Trophoblast cell (in vitro differentiated cells and primary cell): Measurements from ENCODE around the gene SLC9C2.
"Not testable (repeated sequence)": the region's sequence is repeated elsewhere in the genome, so short reads cannot be mapped to it uniquely, and the experiment has no call there.

Experiments used
- DNase-seq, 2 donors: peaks; one replicate each; pipeline ENCODE4 v3.0.0-alpha.2; 2016
- H2AFZ ChIP-seq: 2 replicates; pipeline ENCODE4 v1.6.1; 2013; ENCODE audit warnings: low read length, moderate library complexity, mild to moderate bottlenecking; ENCODE audit not compliant: insufficient read depth, poor library complexity
- H2AK5ac ChIP-seq: 2 replicates; pipeline ENCODE4 v1.6.1; 2013; ENCODE audit warnings: mild to moderate bottlenecking, low read length
- H2BK120ac ChIP-seq: 2 replicates; pipeline ENCODE4 v1.6.1; 2013; ENCODE audit warnings: low read length, mild to moderate bottlenecking, moderate library complexity; ENCODE audit not compliant: insufficient read depth, poor library complexity
- H2BK12ac ChIP-seq: 2 replicates; pipeline ENCODE4 v1.6.1; 2013; ENCODE audit warnings: mild to moderate bottlenecking, low read length, moderate library complexity
- H2BK5ac ChIP-seq: 2 replicates; pipeline ENCODE4 v1.6.1; 2013; ENCODE audit warnings: low read length, low read depth, moderate library complexity, mild to moderate bottlenecking; ENCODE audit not compliant: poor library complexity
- H3K14ac ChIP-seq: 2 replicates; pipeline ENCODE4 v1.6.1; 2013; ENCODE audit warnings: mild to moderate bottlenecking, low read length
- H3K18ac ChIP-seq: 2 replicates; pipeline ENCODE4 v1.6.1; 2013; ENCODE audit warnings: mild to moderate bottlenecking, low read length
- H3K23ac ChIP-seq: 2 replicates; pipeline ENCODE4 v1.6.1; 2013; ENCODE audit warnings: low read length
- H3K27ac ChIP-seq: 2 replicates; pipeline ENCODE4 v1.5.1; 2013; ENCODE audit warnings: low read depth, mild to moderate bottlenecking, inconsistent platforms, low read length, moderate library complexity
- H3K27me3 ChIP-seq: 2 replicates; pipeline ENCODE4 v1.6.1; 2013; ENCODE audit warnings: inconsistent platforms, mild to moderate bottlenecking, low read length, moderate library complexity; ENCODE audit not compliant: insufficient read depth
- H3K36me3 ChIP-seq, 2 experiments: 1 replicate in 1 of 2; 2 replicates in 1 of 2; pipeline ENCODE4 v1.6.1; 2013; ENCODE audit warnings: low read length in 2 of 2, mild to moderate bottlenecking in 2 of 2, moderate library complexity in 1 of 2; ENCODE audit not compliant: insufficient read depth in 2 of 2, control insufficient read depth in 1 of 2
- H3K4ac ChIP-seq: 2 replicates; pipeline ENCODE4 v1.6.1; 2013; ENCODE audit warnings: low read depth, mild to moderate bottlenecking, low read length, moderate library complexity
- H3K4me1 ChIP-seq, 2 experiments: 1 replicate in 1 of 2; 2 replicates in 1 of 2; pipeline ENCODE4 v1.6.1; 2013; ENCODE audit warnings: low read length in 2 of 2, mild to moderate bottlenecking in 2 of 2, moderate library complexity in 1 of 2; ENCODE audit not compliant: insufficient read depth in 2 of 2, control insufficient read depth in 1 of 2
- H3K4me2 ChIP-seq: 2 replicates; pipeline ENCODE4 v1.6.1; 2013; ENCODE audit warnings: inconsistent platforms, mild to moderate bottlenecking, low read length, moderate library complexity
- H3K4me3 ChIP-seq: 2 replicates; pipeline ENCODE4 v1.5.1; 2013; ENCODE audit warnings: mild to moderate bottlenecking, low read depth, low read length, inconsistent platforms
- H3K79me1 ChIP-seq: one replicate; pipeline ENCODE4 v1.6.1; 2013; ENCODE audit warnings: low read length
- H3K79me2 ChIP-seq: 2 replicates; pipeline ENCODE4 v1.6.1; 2013; ENCODE audit warnings: low read length, mild to moderate bottlenecking; ENCODE audit not compliant: control insufficient read depth, insufficient read depth, poor library complexity
- H3K9ac ChIP-seq: 2 replicates; pipeline ENCODE4 v1.6.1; 2013; ENCODE audit warnings: mild to moderate bottlenecking, low read length
- H3K9me3 ChIP-seq: 2 replicates; pipeline ENCODE4 v1.6.1; 2013; ENCODE audit warnings: low read depth, mild to moderate bottlenecking, control low read depth, inconsistent platforms, low read length; ENCODE audit not compliant: insufficient read depth
- H4K12ac ChIP-seq: 2 replicates; pipeline ENCODE4 v1.6.1; 2013; ENCODE audit warnings: low read depth, mild to moderate bottlenecking, low read length, moderate library complexity
- H4K8ac ChIP-seq: 2 replicates; pipeline ENCODE4 v1.6.1; 2013; ENCODE audit warnings: low read depth, mild to moderate bottlenecking, low read length, moderate library complexity
- H4K91ac ChIP-seq: one replicate; pipeline ENCODE4 v1.6.1; 2013; ENCODE audit warnings: low read depth, mild to moderate bottlenecking, low read length, moderate library complexity
- WGBS: extraction: QIAGEN DNeasy Blood & Tissue Kit; methylation state at CpG from one replicate; pipeline ENCODE4 v1.1.7; 2013; ENCODE audit warnings: missing lambda C conversion rate; ENCODE audit not compliant: insufficient read length, insufficient coverage; ENCODE audit errors: extremely low coverage; 5-methylcytosine and 5-hydroxymethylcytosine counted together

The SLC9C2 gene

DNA sequence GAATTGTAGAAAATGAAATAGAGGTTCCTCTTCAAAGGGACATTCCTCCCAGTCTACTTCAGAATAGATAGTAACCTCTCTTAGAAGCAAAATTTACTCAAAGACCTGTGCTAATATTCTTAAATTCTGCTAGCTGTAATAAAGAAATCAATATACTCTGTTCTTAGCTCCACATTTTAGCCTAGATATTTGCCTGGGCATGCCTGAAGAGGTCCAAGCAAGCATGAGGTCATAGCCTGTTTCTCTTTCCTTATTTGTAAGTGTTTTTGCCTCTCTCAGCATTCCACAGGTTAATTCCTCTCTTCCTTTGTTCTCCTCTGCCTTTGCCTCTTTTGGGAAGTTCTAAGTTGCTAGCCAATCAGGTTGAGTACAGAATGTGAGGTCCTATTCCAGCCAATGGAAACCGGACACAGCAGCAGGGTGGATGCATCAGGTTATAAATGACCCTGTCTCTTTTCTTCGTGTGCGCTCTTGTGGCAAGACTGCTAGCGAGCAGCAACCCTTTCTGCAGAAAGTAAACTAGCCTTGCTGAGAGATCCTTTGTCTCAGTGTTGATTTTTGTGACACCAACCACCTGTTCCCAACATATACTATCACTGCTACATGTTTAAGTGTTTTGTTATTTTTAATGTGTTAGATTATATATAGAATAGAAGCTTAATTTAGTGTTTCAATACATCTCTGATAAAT lies 39.7 kb upstream of the SLC9C2 start:
- H4K12ac ChIP-seq, H3K4ac ChIP-seq, H3K9me3 ChIP-seq, H3K4me2 ChIP-seq, H4K8ac ChIP-seq, H3K14ac ChIP-seq, H3K4me1 ChIP-seq, H4K91ac ChIP-seq, H2BK5ac ChIP-seq, H2AFZ ChIP-seq, H3K36me3 ChIP-seq, H3K27me3 ChIP-seq, H3K79me1 ChIP-seq, H3K27ac ChIP-seq, H3K23ac ChIP-seq, H3K4me3 ChIP-seq, H2AK5ac ChIP-seq, H3K9ac ChIP-seq, H2BK120ac ChIP-seq, H3K79me2 ChIP-seq, DNase-seq, H2BK12ac ChIP-seq, H3K18ac ChIP-seq: not testable (repeated sequence)
- no CpG with 5 or more reads among the region's 4 CpGs for WGBS

- Histone ChIP-seq H3K27ac (no peak overlapping the region), H2BK12ac (no peak overlapping the region), H3K79me2 (no peaks in the 10 kb centered on the region), H3K14ac (no peak overlapping the region), H2AK5ac (no peak overlapping the region), H3K4ac (no peak overlapping the region), H3K27me3 (no peaks in the 10 kb centered on the region), H3K36me3 (no peaks in the 10 kb centered on the region), H3K4me3 (no peak overlapping the region), H3K23ac (no peak overlapping the region), H2BK5ac (no peak overlapping the region), H3K18ac (no peak overlapping the region), H3K4me2 (no peak overlapping the region), H3K79me1 (no peaks in the 10 kb centered on the region), H3K9ac (no peak overlapping the region), H4K91ac (no peak overlapping the region), H3K9me3 (peaks cover 4% of the 10 kb centered on the region), H4K8ac (no peak overlapping the region), H3K4me1 (no peaks in the 10 kb centered on the region), H2BK120ac (no peak overlapping the region), H4K12ac (no peak overlapping the region), H2AFZ (no peak overlapping the region)
- no CpG with 5 or more reads among the region's 2 CpGs for WGBS
- DNase-seq, result no peak
Measured at GRCh38 chr1:173639102-173639501, 36.2 kb upstream of the SLC9C2 start.

- H3K4me3 ChIP-seq, result no peak overlapping the region
- H3K4ac ChIP-seq, result no peak overlapping the region
- no peak overlapping the region for H3K18ac ChIP-seq
- no peak overlapping the region for H4K12ac ChIP-seq
- H2BK12ac ChIP-seq, result no peak overlapping the region
- H3K79me1 ChIP-seq, result no peaks in the 10 kb centered on the region
- H2BK5ac ChIP-seq, result no peak overlapping the region
- no peaks in the 10 kb centered on the region for H3K36me3 ChIP-seq
- no peaks in the 10 kb centered on the region for H3K4me1 ChIP-seq
- DNase-seq, result no peak
- no peak overlapping the region for H3K23ac ChIP-seq
- no CpG with 5 or more reads among the region's 12 CpGs for WGBS
- peaks cover 4% of the 10 kb centered on the region for H3K9me3 ChIP-seq
- no peak overlapping the region for H3K4me2 ChIP-seq
- no peaks in the 10 kb centered on the region for H3K27me3 ChIP-seq
- no peaks in the 10 kb centered on the region for H3K79me2 ChIP-seq
- H4K91ac ChIP-seq, result no peak overlapping the region
- no peak overlapping the region for H3K27ac ChIP-seq
- no peak overlapping the region for H4K8ac ChIP-seq
- no peak overlapping the region for H3K14ac ChIP-seq
- H2AK5ac ChIP-seq, result no peak overlapping the region
- H3K9ac ChIP-seq, result no peak overlapping the region
- no peak overlapping the region for H2AFZ ChIP-seq
- no peak overlapping the region for H2BK120ac ChIP-seq
Measured at GRCh38 chr1:173638043-173639021, 35.5 kb upstream of the SLC9C2 start.

DNA sequence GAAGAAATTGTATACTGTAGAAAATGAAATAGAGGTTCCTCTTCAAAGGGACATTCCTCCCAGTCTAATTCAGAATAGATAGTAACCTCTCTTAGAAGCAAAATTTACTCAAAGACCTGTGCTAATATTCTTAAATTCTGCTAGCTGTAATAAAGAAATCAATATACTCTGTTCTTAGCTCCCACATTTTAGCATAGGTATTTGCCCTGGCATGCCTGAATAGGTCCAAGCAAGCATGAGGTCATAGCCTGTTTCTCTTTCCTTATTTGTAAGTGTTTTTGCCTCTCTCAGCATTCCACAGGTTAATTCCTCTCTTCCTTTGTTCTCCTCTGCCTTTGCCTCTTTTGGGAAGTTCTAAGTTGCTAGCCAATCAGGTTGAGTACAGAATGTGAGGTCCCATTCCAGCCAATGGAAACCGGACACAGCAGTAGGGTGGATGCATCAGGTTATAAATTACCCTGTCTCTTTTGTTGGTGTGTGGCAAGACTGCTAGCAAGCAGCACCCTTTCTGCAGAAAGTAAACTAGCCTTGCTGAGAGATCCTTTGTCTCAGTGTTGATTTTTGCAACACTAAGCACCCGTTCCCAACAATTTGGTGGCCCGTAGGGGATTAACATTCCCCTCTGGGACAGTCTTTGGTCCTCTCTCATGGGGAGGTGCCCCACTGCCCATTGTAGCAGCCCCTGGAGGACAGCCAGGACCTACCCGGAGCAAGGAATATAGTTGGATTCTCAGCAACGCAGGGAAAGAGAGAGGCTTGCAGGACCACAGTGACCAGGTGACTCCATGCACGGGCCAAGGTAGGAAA lies 34.6 kb upstream of the SLC9C2 start:
- H3K4me3 ChIP-seq, H3K27ac ChIP-seq, H3K9me3 ChIP-seq, H3K23ac ChIP-seq, H4K12ac ChIP-seq, H2BK5ac ChIP-seq, H2AK5ac ChIP-seq, H3K4ac ChIP-seq, H3K4me1 ChIP-seq, H3K79me2 ChIP-seq, H3K36me3 ChIP-seq, DNase-seq, H2AFZ ChIP-seq, H3K14ac ChIP-seq, H3K4me2 ChIP-seq, H2BK120ac ChIP-seq, H3K27me3 ChIP-seq, H3K9ac ChIP-seq, H2BK12ac ChIP-seq, H3K18ac ChIP-seq, H4K91ac ChIP-seq, H3K79me1 ChIP-seq, H4K8ac ChIP-seq: not testable (repeated sequence)
- WGBS, result no CpG with 5 or more reads among the region's 6 CpGs
